Kidney epithelial cell (primary cell): Measurements from ENCODE around the gene KCNJ2. TPM values are rescaled to one million over a fixed set of nuclear protein-coding genes. Genes with fewer than 3 reads are reported as not detected.

Experiments used
- DNase-seq: peaks from one replicate; pipeline ENCODE4 v3.0.0-alpha.2; 2010; ENCODE audit warnings: low read depth
- H3K27me3 ChIP-seq: 2 replicates; pipeline ENCODE4 v1.6.0; 2011; ENCODE audit warnings: low read length; ENCODE audit not compliant: control insufficient read depth, insufficient read depth
- H3K36me3 ChIP-seq: 2 replicates; pipeline ENCODE4 v1.5.1; 2011; ENCODE audit warnings: low read length; ENCODE audit not compliant: control insufficient read depth, insufficient read depth
- H3K4me3 ChIP-seq: 2 replicates; pipeline ENCODE4 v1.5.1; 2011; ENCODE audit warnings: low read depth, mild to moderate bottlenecking, control low read depth, low read length
- CTCF ChIP-seq: IDR thresholded peaks from 2 replicates; pipeline ENCODE4 v1.5.1; 2011; ENCODE audit warnings: mild to moderate bottlenecking, moderate library complexity, low read length, control low read depth, inconsistent platforms; ENCODE audit not compliant: insufficient read depth, poor library complexity, severe bottlenecking
- total RNA-seq: library from RNA; depleted of rRNA; stranded (reverse); fragments of >200 nt; gene quantifications from 2 replicates; pipeline ENCODE4 v1.2.3, GENCODE V29; 2015

The KCNJ2 gene
- total RNA-seq, 1 donor from 2014 or later = 0.79 TPM

GRCh38 chr17:70207184-70207583 is 37.9 kb downstream of the KCNJ2 start:
- H3K36me3 ChIP-seq = no peaks in the 10 kb centered on the region
- TF ChIP-seq CTCF = no peak
- H3K4me3 ChIP-seq = no peak overlapping the region
- H3K27me3 ChIP-seq = no peaks in the 10 kb centered on the region
- no peak for DNase-seq

GRCh38 chr17:70208080-70208794 is 38.9 kb downstream of the KCNJ2 start:
- DNase-seq = no peak
- Histone ChIP-seq H3K27me3 (no peaks in the 10 kb centered on the region), H3K36me3 (no peaks in the 10 kb centered on the region), H3K4me3 (no peak overlapping the region)
- TF ChIP-seq CTCF = no peak

- H3K36me3 ChIP-seq = no peaks in the 10 kb centered on the region
- TF ChIP-seq CTCF = no peak
- DNase-seq = no peak
- no peak overlapping the region for H3K4me3 ChIP-seq
- H3K27me3 ChIP-seq = no peaks in the 10 kb centered on the region
Measured at GRCh38 chr17:70208825-70209555, 39.7 kb downstream of the KCNJ2 start.

GRCh38 chr17:70215656-70216055 is 46.3 kb downstream of the KCNJ2 start:
- no peak for TF ChIP-seq CTCF
- Histone ChIP-seq H3K4me3 (no peak overlapping the region), H3K36me3 (no peaks in the 10 kb centered on the region), H3K27me3 (no peaks in the 10 kb centered on the region)
- no peak for DNase-seq

- no peak overlapping the region for H3K4me3 ChIP-seq
- DNase-seq = no peak
- no peaks in the 10 kb centered on the region for H3K36me3 ChIP-seq
- no peak for TF ChIP-seq CTCF
- no peaks in the 10 kb centered on the region for H3K27me3 ChIP-seq
Measured at GRCh38 chr17:70217571-70217970, 48.2 kb downstream of the KCNJ2 start.
